CD4-positive, CD25-positive, alpha-beta regulatory T cell (primary cell): ENCODE results near the gene RSAD2. TPM values are rescaled to one million over a fixed set of nuclear protein-coding genes. Genes with fewer than 3 reads are reported as not detected.

Experiments
- ATAC-seq, 2 donors: fragments of 150-1000 bp; cut with Tn5 transposase; one replicate each; pipeline ENCODE4 v1.10.0; 2021; ENCODE audit warnings: low read depth in 2 of 2, moderate number of reproducible peaks in 2 of 2, moderate library complexity in 1 of 2
- DNase-seq, 3 donors: peaks; one replicate each; pipeline versions ENCODE4 v3.0.0 to v3.0.0-alpha.2; 2012 to 2022; ENCODE audit warnings: mixed read lengths in 1 of 3
- H3K27ac ChIP-seq: one replicate; pipeline ENCODE4 v1.7.0; 2013; ENCODE audit warnings: mild to moderate bottlenecking, low read length; ENCODE audit not compliant: insufficient read depth, poor library complexity, severe bottlenecking
- H3K27me3 ChIP-seq: one replicate; pipeline ENCODE4 v1.7.0; 2013; ENCODE audit warnings: low read length; ENCODE audit not compliant: control insufficient read depth, insufficient read depth
- H3K36me3 ChIP-seq: one replicate; pipeline ENCODE4 v1.7.0; 2013; ENCODE audit warnings: mild to moderate bottlenecking, low read length, moderate library complexity; ENCODE audit not compliant: control insufficient read depth, insufficient read depth
- H3K4me1 ChIP-seq: 2 replicates; pipeline ENCODE4 v1.7.0; 2013; ENCODE audit warnings: mild to moderate bottlenecking, low read length; ENCODE audit not compliant: insufficient read depth, control insufficient read depth, poor library complexity, severe bottlenecking
- H3K4me3 ChIP-seq: one replicate; pipeline ENCODE4 v1.7.0; 2013; ENCODE audit warnings: low read depth, mild to moderate bottlenecking, low read length, moderate library complexity
- H3K9me3 ChIP-seq, 2 experiments: 1 replicate in 1 of 2; 2 replicates in 1 of 2; pipeline ENCODE4 v1.7.0; 2013; ENCODE audit warnings: low read length in 2 of 2, mild to moderate bottlenecking in 1 of 2, moderate library complexity in 1 of 2; ENCODE audit not compliant: control insufficient read depth in 2 of 2
- H3K27ac Mint-ChIP-seq, 3 donors: one replicate each; pipeline ENCODE4 v1.8.0; 2020 to 2022; ENCODE audit warnings: mild to moderate bottlenecking in 3 of 3, mixed read lengths in 3 of 3, moderate library complexity in 2 of 3
- H3K27me3 Mint-ChIP-seq: one replicate; pipeline ENCODE4 v1.8.0; 2022; ENCODE audit warnings: mild to moderate bottlenecking, mixed read lengths
- H3K36me3 Mint-ChIP-seq: one replicate; pipeline ENCODE4 v1.8.0; 2020; ENCODE audit warnings: mixed read lengths
- H3K4me1 Mint-ChIP-seq, 4 donors: one replicate each; pipeline ENCODE4 v1.8.0; 2020 to 2022; ENCODE audit warnings: mixed read lengths in 4 of 4, mild to moderate bottlenecking in 1 of 4
- H3K4me3 Mint-ChIP-seq, 4 donors: one replicate each; pipeline ENCODE4 v1.8.0; 2020 to 2022; ENCODE audit warnings: mild to moderate bottlenecking in 4 of 4, mixed read lengths in 4 of 4, moderate library complexity in 3 of 4
- H3K9me3 Mint-ChIP-seq, 7 donors: one replicate each; pipeline ENCODE4 v1.8.0; 2020 to 2022; ENCODE audit warnings: mixed read lengths in 7 of 7, mild to moderate bottlenecking in 3 of 7, moderate library complexity in 2 of 7
- polyA plus RNA-seq, 4 donors: library from polyadenylated mRNA; unstranded; fragments of 300-500 nt; fragmentation: Illumina TruSeq; gene quantifications; one replicate each; pipeline ENCODE4 v1.2.3, GENCODE V29; 2021
- total RNA-seq: library from RNA; stranded (reverse); gene quantifications from one replicate; pipeline ENCODE4 v1.2.3, GENCODE V29; 2022

RSAD2 gene
- total and polyA plus RNA-seq, 5 donors from 2014 or later: 1.6 to 8.7 (median 4.1) TPM

GRCh38 chr2:6906165-6906741, 28.7 kb downstream of the RSAD2 start:
- peaks cover 19% of the 10 kb centered on the region for H3K27me3 ChIP-seq
- ATAC-seq (peak; percentile 19 to 33), DNase-seq (peak in 1 of 3 donors; percentile 26)
- no peak overlapping the region for H3K4me3 Mint-ChIP-seq
- peaks cover 32% of the 10 kb centered on the region for H3K4me1 ChIP-seq
- H3K9me3 Mint-ChIP-seq: peaks cover 0 to 19% (median 3%) of the 10 kb centered on the region in 7 donors
- peaks cover 38% of the 10 kb centered on the region for H3K27me3 Mint-ChIP-seq
- peak overlapping the region in 1 of 3 donors; percentile 42 for H3K27ac Mint-ChIP-seq
- H3K9me3 ChIP-seq: no peaks in the 10 kb centered on the region
- no peak overlapping the region for H3K4me3 ChIP-seq
- no peak overlapping the region for H3K27ac ChIP-seq
- H3K36me3 ChIP-seq: no peaks in the 10 kb centered on the region
- H3K4me1 Mint-ChIP-seq: peaks cover 20 to 54% (median 47%) of the 10 kb centered on the region in 4 donors
- H3K36me3 Mint-ChIP-seq: peaks cover 8% of the 10 kb centered on the region

- Histone ChIP-seq H3K36me3 (no peaks in the 10 kb centered on the region), H3K27ac (peak overlapping the region; percentile 15), H3K4me3 (peak overlapping the region; percentile 75), H3K27me3 (peaks cover 22% of the 10 kb centered on the region), H3K4me1 (peaks cover 50% of the 10 kb centered on the region), H3K9me3 (no peaks in the 10 kb centered on the region)
- Mint-ChIP-seq H3K9me3 (peaks cover 0 to 3% (median 0%) of the 10 kb centered on the region in 7 donors), H3K36me3 (no peaks in the 10 kb centered on the region), H3K4me3 (peak overlapping the region in 1 of 4 donors; percentile 18), H3K27ac (peak overlapping the region; percentile 76 to 100 (median 84)), H3K27me3 (peaks cover 44% of the 10 kb centered on the region), H3K4me1 (peaks cover 26 to 74% (median 61%) of the 10 kb centered on the region in 4 donors)
- ATAC-seq (no peak), DNase-seq (no peak)
Measured at GRCh38 chr2:6908291-6908690, 30.7 kb downstream of the RSAD2 start.

GRCh38 chr2:6909431-6910385, 32.1 kb downstream of the RSAD2 start:
- Histone ChIP-seq H3K4me1 (peaks cover 59% of the 10 kb centered on the region), H3K4me3 (peak overlapping the region; percentile 75)
- DNase-seq: peak in 2 of 3 donors; percentile 77 to 85

GRCh38 chr2:6911721-6912120, 34.1 kb downstream of the RSAD2 start:
- Histone ChIP-seq H3K27me3 (peaks cover 25% of the 10 kb centered on the region), H3K4me3 (peak overlapping the region; percentile 22), H3K27ac (peak overlapping the region; percentile 47), H3K36me3 (no peaks in the 10 kb centered on the region), H3K4me1 (peaks cover 66% of the 10 kb centered on the region), H3K9me3 (no peaks in the 10 kb centered on the region)
- DNase-seq (no peak), ATAC-seq (no peak)
- H3K4me1 Mint-ChIP-seq: peaks cover 40 to 94% (median 69%) of the 10 kb centered on the region in 4 donors
- H3K27me3 Mint-ChIP-seq: peaks cover 72% of the 10 kb centered on the region
- H3K4me3 Mint-ChIP-seq: peak overlapping the region in 2 of 4 donors; percentile 16 to 64
- no peaks in the 10 kb centered on the region for H3K36me3 Mint-ChIP-seq
- peak overlapping the region; percentile 84 to 100 (median 86) for H3K27ac Mint-ChIP-seq
- H3K9me3 Mint-ChIP-seq: peaks cover 0 to 1% (median 0%) of the 10 kb centered on the region in 7 donors

More at GRCh38 chr2:6909431-6910385, 32.1 kb downstream of the RSAD2 start:
- Histone ChIP-seq H3K27me3 (peaks cover 22% of the 10 kb centered on the region), H3K36me3 (no peaks in the 10 kb centered on the region), H3K9me3 (no peaks in the 10 kb centered on the region), H3K27ac (peak overlapping the region; percentile 57)
- peak overlapping the region; percentile 56 to 84 (median 73) for H3K4me3 Mint-ChIP-seq
- peaks cover 34 to 86% (median 70%) of the 10 kb centered on the region in 4 donors for H3K4me1 Mint-ChIP-seq
- peaks cover 0 to 3% (median 0%) of the 10 kb centered on the region in 7 donors for H3K9me3 Mint-ChIP-seq
- H3K27me3 Mint-ChIP-seq: peaks cover 52% of the 10 kb centered on the region
- peak; percentile 81 to 82 for ATAC-seq
- no peaks in the 10 kb centered on the region for H3K36me3 Mint-ChIP-seq
- H3K27ac Mint-ChIP-seq: peak overlapping the region; percentile 84 to 100 (median 93)

GRCh38 chr2:6913415-6914157, 36.0 kb downstream of the RSAD2 start:
- Mint-ChIP-seq H3K27ac (peak overlapping the region; percentile 81 to 96 (median 83)), H3K4me1 (peaks cover 36 to 78% (median 51%) of the 10 kb centered on the region in 4 donors), H3K36me3 (no peaks in the 10 kb centered on the region), H3K9me3 (peaks cover 0 to 1% (median 0%) of the 10 kb centered on the region in 7 donors), H3K4me3 (peak overlapping the region; percentile 70 to 82 (median 72)), H3K27me3 (peaks cover 68% of the 10 kb centered on the region)
- Histone ChIP-seq H3K27me3 (peaks cover 12% of the 10 kb centered on the region), H3K36me3 (no peaks in the 10 kb centered on the region), H3K4me1 (peaks cover 65% of the 10 kb centered on the region), H3K4me3 (peak overlapping the region; percentile 45), H3K9me3 (no peaks in the 10 kb centered on the region), H3K27ac (peak overlapping the region; percentile 73)
- peak; percentile 29 to 32 for ATAC-seq
- peak; percentile 20 to 53 (median 48) for DNase-seq

GRCh38 chr2:6914828-6915227, 37.3 kb downstream of the RSAD2 start:
- peak overlapping the region; percentile 9 for H3K27ac ChIP-seq
- DNase-seq (no peak), ATAC-seq (no peak)
- no peaks in the 10 kb centered on the region for H3K36me3 ChIP-seq
- peaks cover 53% of the 10 kb centered on the region for H3K4me1 ChIP-seq
- Mint-ChIP-seq H3K9me3 (peaks cover 0 to 1% (median 0%) of the 10 kb centered on the region in 7 donors), H3K4me3 (peak overlapping the region in 1 of 4 donors; percentile 70), H3K27ac (peak overlapping the region; percentile 52 to 80 (median 76)), H3K4me1 (peaks cover 23 to 78% (median 43%) of the 10 kb centered on the region in 4 donors), H3K27me3 (peaks cover 67% of the 10 kb centered on the region), H3K36me3 (no peaks in the 10 kb centered on the region)
- H3K4me3 ChIP-seq: no peak overlapping the region
- H3K27me3 ChIP-seq: peaks cover 15% of the 10 kb centered on the region
- H3K9me3 ChIP-seq: no peaks in the 10 kb centered on the region

GRCh38 chr2:6915399-6915798, 37.8 kb downstream of the RSAD2 start:
- no peaks in the 10 kb centered on the region for H3K9me3 ChIP-seq
- DNase-seq (no peak), ATAC-seq (no peak)
- H3K4me1 ChIP-seq: peaks cover 47% of the 10 kb centered on the region
- no peaks in the 10 kb centered on the region for H3K36me3 Mint-ChIP-seq
- no peak overlapping the region for H3K27ac ChIP-seq
- H3K36me3 ChIP-seq: no peaks in the 10 kb centered on the region
- peaks cover 20 to 78% (median 39%) of the 10 kb centered on the region in 4 donors for H3K4me1 Mint-ChIP-seq
- H3K27me3 Mint-ChIP-seq: peaks cover 63% of the 10 kb centered on the region
- H3K4me3 Mint-ChIP-seq: peak overlapping the region in 3 of 4 donors; percentile 18 to 72 (median 70)
- H3K4me3 ChIP-seq: no peak overlapping the region
- H3K9me3 Mint-ChIP-seq: peaks cover 0 to 1% (median 0%) of the 10 kb centered on the region in 7 donors
- peak overlapping the region in 2 of 3 donors; percentile 52 to 76 for H3K27ac Mint-ChIP-seq
- peaks cover 17% of the 10 kb centered on the region for H3K27me3 ChIP-seq
